ENCODE data around the gene CEPT1.

GRCh38 chr1:111099289-111099688 is 40.7 kb upstream of the CEPT1 start:
- TF ChIP-seq CTCF (IDR thresholded peaks at IDR 0.05; ENCODE audit: extremely low read depth in 1 of 2, insufficient read depth in 1 of 2, low read depth in 1 of 2, low read length in 2 of 2) (no peak), POLR2AphosphoS5 (IDR thresholded peaks at IDR 0.05; ENCODE audit: insufficient read depth, low read depth, low read length) (no peak), EZH2 (IDR thresholded peaks at IDR 0.05; ENCODE audit: borderline replicate concordance, low read depth, low read length, severe bottlenecking) (no peak), POLR2A (IDR thresholded peaks at IDR 0.05; ENCODE audit: low read depth, low read length) (no peak), JUN (IDR thresholded peaks at IDR 0.05; ENCODE audit: borderline replicate concordance, insufficient read depth, insufficient read length, low read depth) (no peak), MAX (IDR thresholded peaks at IDR 0.05; ENCODE audit: insufficient read depth, insufficient read length) (no peak)

All from endothelial cell of umbilical vein (primary cell).